ENCODE data around the gene FBXO34.

FBXO34 gene

GRCh38 chr14:55353686-55354467, 82.7 kb downstream of the FBXO34 start:
- no peak for ATAC-seq (ENCODE audit: insufficient read depth, low read depth)
- peaks cover 54% of the 10 kb centered on the region for H3K36me3 ChIP-seq (ENCODE audit: insufficient read depth, low read length)
- no peak overlapping the region for H2AFZ ChIP-seq (ENCODE audit: low read depth, low read length)
- TF ChIP-seq EZH2 (IDR thresholded peaks at IDR 0.05; ENCODE audit: borderline replicate concordance, low read depth, low read length, severe bottlenecking) (no peak), CTCF (IDR thresholded peaks at IDR 0.05; ENCODE audit: borderline replicate concordance, extremely low read depth, low read length, poor library complexity, severe bottlenecking) (no peak)
- no peaks in the 10 kb centered on the region for H3K9me3 ChIP-seq (ENCODE audit: insufficient read depth, low read length, severe bottlenecking)
- H3K4me1 ChIP-seq (ENCODE audit: insufficient read depth, low read length): no peaks in the 10 kb centered on the region
- H3K9ac ChIP-seq (ENCODE audit: low read depth, low read length): no peak overlapping the region
- no peak overlapping the region for H3K4me2 ChIP-seq (ENCODE audit: insufficient read depth, low read length)
- H3K79me2 ChIP-seq (ENCODE audit: insufficient read depth, low read length): peaks cover 8% of the 10 kb centered on the region
- peaks cover 18% of the 10 kb centered on the region; the same call in 1 of the 2 replicates for H4K20me1 ChIP-seq (ENCODE audit: insufficient read depth, low read length)
- no peak overlapping the region for H3K4me3 ChIP-seq (ENCODE audit: low read depth in 1 of 2, low read length in 2 of 2)
- H3K27ac ChIP-seq (ENCODE audit: low read length): peak overlapping the region; percentile 32; the same call in 1 of the 2 replicates
- H3K27me3 ChIP-seq (ENCODE audit: insufficient read depth, low read length, poor library complexity): no peaks in the 10 kb centered on the region
- no peak for DNase-seq

- H2AFZ ChIP-seq (ENCODE audit: low read depth, low read length): no peak overlapping the region
- no peak overlapping the region for H3K4me3 ChIP-seq (ENCODE audit: low read depth in 1 of 2, low read length in 2 of 2)
- H3K36me3 ChIP-seq (ENCODE audit: insufficient read depth, low read length): peaks cover 54% of the 10 kb centered on the region
- H3K4me2 ChIP-seq (ENCODE audit: insufficient read depth, low read length): no peak overlapping the region
- peak overlapping the region; percentile 32; the same call in 1 of the 2 replicates for H3K27ac ChIP-seq (ENCODE audit: low read length)
- no peaks in the 10 kb centered on the region for H3K27me3 ChIP-seq (ENCODE audit: insufficient read depth, low read length, poor library complexity)
- peak; percentile 53 for DNase-seq
- peak; percentile 72 for TF ChIP-seq CTCF (IDR thresholded peaks at IDR 0.05; ENCODE audit: borderline replicate concordance, extremely low read depth, low read length, poor library complexity, severe bottlenecking)
- no peak for TF ChIP-seq EZH2 (IDR thresholded peaks at IDR 0.05; ENCODE audit: borderline replicate concordance, low read depth, low read length, severe bottlenecking)
- H3K4me1 ChIP-seq (ENCODE audit: insufficient read depth, low read length): no peaks in the 10 kb centered on the region
- peaks cover 15% of the 10 kb centered on the region; the same call in 1 of the 2 replicates for H4K20me1 ChIP-seq (ENCODE audit: insufficient read depth, low read length)
- ATAC-seq (ENCODE audit: insufficient read depth, low read depth): peak; percentile 93
- H3K9ac ChIP-seq (ENCODE audit: low read depth, low read length): no peak overlapping the region
- H3K79me2 ChIP-seq (ENCODE audit: insufficient read depth, low read length): peaks cover 3% of the 10 kb centered on the region
- H3K9me3 ChIP-seq (ENCODE audit: insufficient read depth, low read length, severe bottlenecking): no peaks in the 10 kb centered on the region
Observed at GRCh38 chr14:55354500-55354899, 83.3 kb downstream of the FBXO34 start.

- H4K20me1 ChIP-seq (ENCODE audit: insufficient read depth, low read length): peaks cover 8% of the 10 kb centered on the region; the same call in 1 of the 2 replicates
- no peak for ATAC-seq (ENCODE audit: insufficient read depth, low read depth)
- no peaks in the 10 kb centered on the region for H3K4me1 ChIP-seq (ENCODE audit: insufficient read depth, low read length)
- DNase-seq: no peak
- no peak overlapping the region for H3K9ac ChIP-seq (ENCODE audit: low read depth, low read length)
- TF ChIP-seq CTCF (IDR thresholded peaks at IDR 0.05; ENCODE audit: borderline replicate concordance, extremely low read depth, low read length, poor library complexity, severe bottlenecking) (no peak), EZH2 (IDR thresholded peaks at IDR 0.05; ENCODE audit: borderline replicate concordance, low read depth, low read length, severe bottlenecking) (no peak)
- no peak overlapping the region for H3K4me2 ChIP-seq (ENCODE audit: insufficient read depth, low read length)
- H3K27ac ChIP-seq (ENCODE audit: low read length): no peak overlapping the region
- H3K36me3 ChIP-seq (ENCODE audit: insufficient read depth, low read length): peaks cover 46% of the 10 kb centered on the region
- no peak overlapping the region for H3K4me3 ChIP-seq (ENCODE audit: low read depth in 1 of 2, low read length in 2 of 2)
- no peak overlapping the region for H2AFZ ChIP-seq (ENCODE audit: low read depth, low read length)
- no peaks in the 10 kb centered on the region for H3K9me3 ChIP-seq (ENCODE audit: insufficient read depth, low read length, severe bottlenecking)
- H3K79me2 ChIP-seq (ENCODE audit: insufficient read depth, low read length): no peaks in the 10 kb centered on the region; the same call in 1 of the 2 replicates
- H3K27me3 ChIP-seq (ENCODE audit: insufficient read depth, low read length, poor library complexity): no peaks in the 10 kb centered on the region
Observed at GRCh38 chr14:55355922-55356321, 84.7 kb downstream of the FBXO34 start.
